SW480 (cell line): ENCODE data around the gene AGAP2.
"Not testable (repeated sequence)": the region's sequence is repeated elsewhere in the genome, so short reads cannot be mapped to it uniquely, and the experiment has no call there.

Experiments used
- DNase-seq: peaks from one replicate; pipeline ENCODE4 v3.0.0-alpha.2; 2016; ENCODE audit warnings: low spot score

AGAP2 gene

GRCh38 chr12:57722716-57723629 is 15.6 kb downstream of the AGAP2 start:
- DNase-seq = no peak

GRCh38 chr12:57721846-57722608 is 16.5 kb downstream of the AGAP2 start:
- not testable (repeated sequence) for DNase-seq

- DNase-seq = no peak
These were observed 17.6 kb downstream of the AGAP2 start for GRCh38 chr12:57720606-57721595.

- DNase-seq = no peak
These were observed 18.6 kb downstream of the AGAP2 start for GRCh38 chr12:57719777-57720605.

DNA sequence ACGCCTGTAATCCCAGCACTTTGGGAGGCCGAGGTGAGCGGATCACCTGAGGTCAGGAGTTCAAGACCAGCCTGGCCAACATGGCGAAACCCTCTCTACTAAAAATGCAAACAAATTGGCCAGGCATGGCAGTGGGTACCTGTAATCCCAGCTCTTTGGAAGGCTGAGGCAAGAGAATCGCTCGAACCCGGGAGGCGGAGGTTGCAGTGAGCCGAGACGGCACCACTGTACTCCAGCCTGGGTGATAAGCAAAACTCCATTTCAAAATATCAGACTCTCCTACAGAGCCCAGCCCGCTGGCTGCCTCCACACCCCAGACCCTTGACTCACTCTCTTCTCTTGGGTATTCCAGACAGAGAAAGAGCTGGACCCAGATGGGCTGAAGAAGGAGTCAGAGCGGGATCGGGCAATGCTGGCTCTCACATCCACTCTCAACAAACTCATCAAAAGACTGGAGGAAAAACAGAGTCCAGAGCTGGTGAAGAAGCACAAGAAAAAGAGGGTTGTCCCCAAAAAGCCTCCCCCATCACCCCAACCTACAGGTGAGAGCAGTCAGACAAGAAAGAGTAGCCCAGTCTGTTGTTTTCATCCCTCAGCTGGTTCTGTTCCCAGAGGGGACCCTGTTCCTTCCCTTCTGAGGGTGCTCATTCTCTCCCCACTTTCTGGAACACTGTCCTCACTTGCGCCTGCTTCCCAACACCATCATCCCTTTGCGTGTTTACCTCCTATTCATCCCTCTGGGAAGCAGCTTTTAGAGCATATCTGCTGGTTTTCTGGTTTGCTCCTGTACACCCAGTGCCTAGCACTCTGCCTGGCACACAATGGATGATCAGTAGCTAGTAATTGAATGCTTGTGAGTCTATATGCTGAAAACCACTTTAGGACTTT is 19.7 kb downstream of the AGAP2 start:
- no peak for DNase-seq

GRCh38 chr12:57717846-57718640 is 20.5 kb downstream of the AGAP2 start:
- DNase-seq = no peak

- no peak for DNase-seq
These were observed 21.4 kb downstream of the AGAP2 start for GRCh38 chr12:57717131-57717530.

DNA sequence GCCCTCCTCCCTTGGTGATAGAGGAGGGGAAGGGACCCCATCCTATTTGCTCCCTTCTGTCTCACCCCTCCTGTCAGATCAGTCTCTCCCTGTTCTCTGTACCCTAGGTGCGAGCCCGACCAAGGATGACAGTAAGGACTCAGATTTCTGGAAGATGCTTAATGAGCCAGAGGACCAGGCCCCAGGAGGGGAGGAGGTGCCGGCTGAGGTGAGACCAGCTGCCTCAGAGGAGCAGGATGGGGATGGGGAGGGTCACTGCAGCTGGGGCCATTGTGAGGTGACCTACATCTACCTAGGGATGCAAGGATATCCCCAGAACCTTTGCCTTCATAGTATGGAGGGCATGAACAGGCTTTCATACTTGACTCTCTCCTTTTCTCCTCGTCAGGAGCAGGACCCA is 22.2 kb downstream of the AGAP2 start:
- no peak for DNase-seq

DNA sequence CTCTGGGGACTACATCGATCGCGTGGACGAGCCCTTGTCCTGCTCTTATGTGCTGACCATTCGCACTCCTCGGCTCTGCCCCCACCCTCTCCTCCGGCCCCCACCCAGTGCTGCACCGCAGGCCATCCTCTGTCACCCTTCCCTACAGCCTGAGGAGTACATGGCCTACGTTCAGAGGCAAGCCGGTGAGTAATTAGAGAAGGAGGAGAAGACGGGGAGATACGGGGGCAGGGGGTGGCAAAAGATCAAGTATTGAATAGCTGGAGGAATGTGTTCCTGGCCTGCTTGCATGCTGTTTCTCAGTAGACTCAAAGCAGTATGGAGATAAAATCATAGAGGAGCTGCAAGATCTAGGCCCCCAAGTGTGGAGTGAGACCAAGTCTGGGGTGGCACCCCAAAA is 22.8 kb downstream of the AGAP2 start:
- no peak for DNase-seq

- not testable (repeated sequence) for DNase-seq
These were observed 23.4 kb downstream of the AGAP2 start for GRCh38 chr12:57715036-57715748.

GRCh38 chr12:57713209-57713608 is 25.3 kb downstream of the AGAP2 start:
- no peak for DNase-seq

DNA sequence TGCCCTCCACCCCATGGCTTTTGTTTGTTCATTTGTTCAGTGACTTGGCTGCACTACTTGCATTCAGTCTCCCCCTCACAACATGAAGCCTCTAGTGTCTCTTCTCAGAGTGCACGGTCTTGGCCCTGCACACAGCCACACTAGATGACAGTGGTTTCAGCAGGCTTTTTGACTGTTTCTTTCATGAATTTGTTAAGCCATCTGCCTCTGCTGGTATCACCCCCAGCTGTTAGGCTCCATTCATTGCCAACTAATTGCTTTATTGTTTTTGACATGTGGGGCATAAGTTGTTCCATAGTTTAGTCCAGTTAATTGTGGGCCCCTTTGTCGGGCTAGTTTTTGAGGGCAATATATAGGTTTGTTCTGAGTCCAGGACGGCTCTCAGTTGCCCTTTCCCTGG is 25.8 kb downstream of the AGAP2 start:
- DNase-seq = no peak

DNA sequence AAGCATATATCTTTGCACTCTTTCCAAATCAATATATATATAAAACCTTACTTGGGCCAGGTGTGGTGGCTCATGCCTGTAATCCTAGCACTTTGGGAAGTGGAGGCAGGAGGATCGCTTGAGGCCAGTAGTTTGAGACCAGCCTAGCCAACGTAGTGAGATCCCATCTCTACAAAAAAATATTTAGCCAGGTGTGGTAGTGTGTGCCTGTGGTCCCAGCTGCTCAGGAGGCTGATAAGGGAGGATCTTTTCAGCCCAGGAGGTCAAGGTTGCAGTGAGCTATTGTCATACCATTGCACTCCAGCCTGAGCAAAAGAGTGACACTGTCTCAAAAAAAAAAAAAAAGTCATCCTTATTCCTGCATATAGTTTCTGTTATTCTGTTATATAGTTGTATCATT is 30.2 kb downstream of the AGAP2 start:
- no peak for DNase-seq

DNA sequence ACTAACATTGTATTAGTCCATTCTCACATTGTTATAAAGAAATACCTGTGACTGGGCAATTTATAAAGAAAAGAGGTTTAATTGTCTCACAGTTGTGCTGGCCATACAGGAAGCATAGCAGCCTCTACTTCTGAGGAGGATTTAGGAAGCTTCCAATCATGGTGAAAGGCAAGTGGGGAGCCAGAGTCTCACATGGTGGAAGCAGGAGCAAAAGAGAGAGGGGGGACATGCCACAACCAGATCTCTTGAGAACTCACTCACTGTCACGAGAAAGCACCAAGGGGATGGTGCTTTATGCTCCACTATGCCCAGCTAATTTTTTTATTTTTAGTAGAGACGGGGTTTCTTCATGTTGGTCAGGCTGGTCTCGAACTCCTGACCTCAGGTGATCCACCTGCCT is 31.3 kb downstream of the AGAP2 start:
- DNase-seq = no peak

DNA sequence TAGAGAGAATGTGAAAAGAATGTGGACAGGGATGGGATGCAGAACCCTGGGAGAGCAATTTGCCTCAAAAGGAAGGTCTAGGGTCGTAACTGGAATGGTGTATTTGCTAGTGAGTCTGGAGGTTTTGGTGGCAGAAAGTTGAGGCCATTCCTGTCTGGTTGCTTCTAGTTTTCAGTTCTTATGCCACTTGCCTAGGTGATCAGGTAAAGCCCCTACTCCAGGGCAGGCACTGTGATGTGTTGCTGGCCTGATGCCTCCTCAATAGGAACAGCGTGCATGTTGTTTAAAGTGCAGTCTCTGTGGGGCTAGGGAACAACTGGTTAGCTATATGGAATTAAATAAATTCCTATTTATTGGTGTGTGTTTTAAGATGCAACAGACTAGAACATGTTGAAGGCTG is 38.2 kb downstream of the AGAP2 start:
- no peak for DNase-seq

DNA sequence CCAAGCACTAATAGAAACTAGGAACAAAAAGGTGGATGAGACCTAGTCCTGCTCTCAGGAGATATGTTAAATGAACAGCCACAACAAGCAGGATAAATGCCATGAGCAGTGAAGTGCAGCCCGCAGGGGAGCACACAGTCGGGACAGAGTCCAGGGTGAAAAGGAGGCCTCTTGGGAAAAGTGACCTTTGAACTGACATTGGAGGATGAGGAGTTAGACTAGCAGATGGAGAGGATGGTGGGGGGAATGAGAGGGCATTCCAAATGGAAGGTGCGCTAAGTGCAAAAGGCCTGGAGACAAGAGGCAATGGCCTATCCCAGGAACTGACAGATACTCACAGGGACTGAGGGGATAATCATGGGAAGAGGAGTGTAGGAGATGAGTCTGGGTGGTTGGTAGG is 40.1 kb downstream of the AGAP2 start:
- DNase-seq = no peak

GRCh38 chr12:57697076-57697475 is 41.5 kb downstream of the AGAP2 start:
- no peak for DNase-seq

DNA sequence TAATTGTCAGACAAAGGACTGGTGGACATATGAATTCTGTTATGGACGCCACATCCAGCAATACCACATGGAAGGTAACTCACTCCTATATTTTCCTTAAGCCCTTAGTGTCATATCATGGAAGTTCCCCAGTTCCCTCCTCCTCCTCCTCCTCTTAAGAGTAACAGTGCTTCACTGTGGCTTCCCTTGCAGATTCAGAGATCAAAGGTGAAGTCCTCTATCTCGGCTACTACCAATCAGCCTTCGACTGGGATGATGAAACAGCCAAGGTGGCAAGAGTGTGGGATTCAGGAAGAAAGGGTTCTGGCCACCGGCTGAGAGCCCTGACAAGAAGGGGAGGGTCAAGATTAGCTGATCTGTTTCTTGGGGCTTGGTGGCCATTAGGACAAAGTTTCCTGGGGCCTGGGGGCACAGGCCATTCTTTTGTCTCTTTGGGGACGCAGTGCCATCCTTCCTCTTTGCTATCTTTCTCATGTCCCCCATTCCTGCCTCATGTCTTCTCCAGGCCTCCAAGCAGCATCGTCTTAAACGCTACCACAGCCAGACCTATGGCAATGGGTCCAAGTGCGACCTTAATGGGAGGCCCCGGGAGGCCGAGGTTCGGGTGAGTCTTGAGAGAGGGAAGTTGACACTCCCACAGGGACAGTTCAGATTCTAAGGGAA is 42.6 kb downstream of the AGAP2 start:
- DNase-seq = no peak
